Lung (tissue), 12 donors: ENCODE data around the gene CAPN9. TPM values are rescaled to one million over a fixed set of nuclear protein-coding genes. Genes with fewer than 3 reads are reported as not detected.

Source experiments
- ATAC-seq: fragments of 200-7000 bp; cut with Tn5 transposase; one replicate; pipeline ENCODE4 v1.9.1; 2020; ENCODE audit warnings: moderate number of reproducible peaks; ENCODE audit not compliant: insufficient read depth, low FRiP score
- DNase-seq, 3 donors: peaks; one replicate each; pipeline ENCODE4 v3.0.0-alpha.2; 2013 to 2017
- H3K27ac ChIP-seq, 2 donors: one replicate each; pipeline ENCODE4 v1.5.1; 2013; ENCODE audit warnings: mild to moderate bottlenecking in 2 of 2, moderate library complexity in 2 of 2, control low read depth in 1 of 2, inconsistent platforms in 1 of 2, low read depth in 1 of 2, low read length in 1 of 2
- H3K27me3 ChIP-seq, 3 donors: one replicate each; pipeline ENCODE4 v1.5.1; 2013; ENCODE audit warnings: low read length in 2 of 3; ENCODE audit not compliant: control insufficient read depth in 3 of 3, insufficient read depth in 3 of 3
- H3K36me3 ChIP-seq, 4 donors: one replicate each; pipeline ENCODE4 v1.5.1; 2013; ENCODE audit warnings: low read length in 4 of 4, mild to moderate bottlenecking in 1 of 4, moderate library complexity in 1 of 4; ENCODE audit not compliant: control insufficient read depth in 4 of 4, insufficient read depth in 4 of 4
- H3K4me1 ChIP-seq, 5 donors: one replicate each; pipeline ENCODE4 v1.5.1; 2013; ENCODE audit warnings: low read length in 5 of 5, mild to moderate bottlenecking in 2 of 5, moderate library complexity in 1 of 5; ENCODE audit not compliant: control insufficient read depth in 5 of 5, insufficient read depth in 5 of 5
- H3K4me3 ChIP-seq: one replicate; pipeline ENCODE4 v1.5.1; 2013; ENCODE audit warnings: mild to moderate bottlenecking, control low read depth, moderate library complexity
- H3K9ac ChIP-seq, 2 donors: one replicate each; pipeline ENCODE4 v1.5.1; 2013; ENCODE audit warnings: low read length in 2 of 2, control low read depth in 1 of 2; ENCODE audit not compliant: insufficient read depth in 1 of 2
- H3K9me3 ChIP-seq, 4 donors: one replicate each; pipeline ENCODE4 v1.5.1; 2013; ENCODE audit warnings: low read length in 3 of 4, mild to moderate bottlenecking in 1 of 4, moderate library complexity in 1 of 4; ENCODE audit not compliant: control insufficient read depth in 4 of 4, insufficient read depth in 3 of 4
- WGBS, 2 donors: extraction: QIAGEN DNeasy Blood & Tissue Kit; methylation state at CpG; one replicate each; pipeline ENCODE4 v1.1.7; 2013; 5-methylcytosine and 5-hydroxymethylcytosine counted together
- polyA plus RNA-seq, 2 donors: library from polyadenylated mRNA; stranded (reverse); fragments of 200-250 nt; gene quantifications; one replicate each; pipeline ENCODE4 v1.2.1, GENCODE V29; 2013
- total RNA-seq, 2 donors: library from RNA; depleted of rRNA in 1 of 2; stranded (reverse); fragments of >200 nt in 1 of 2; gene quantifications; one replicate each; pipeline ENCODE4 v1.2.1, GENCODE V29; 2014 to 2021
- TF ChIP-seq, protein P1 (sequence below): IDR thresholded peaks from 2 replicates; pipeline ENCODE4 v1.5.1; 2012; ENCODE audit warnings: mild to moderate bottlenecking; ENCODE audit errors: control extremely low read depth, extremely low read depth
- donor health status: control.
- donor health status: control.
- donor health status: Bipolar disorder and iron deficiency.
- donor health status: healthy.
- donor health status: DM: yes; HTN: yes; CAD: no.

The CAPN9 gene
- total and polyA plus RNA-seq, 4 donors, result 2.2 to 13.2 (median 7.6) TPM

DNA sequence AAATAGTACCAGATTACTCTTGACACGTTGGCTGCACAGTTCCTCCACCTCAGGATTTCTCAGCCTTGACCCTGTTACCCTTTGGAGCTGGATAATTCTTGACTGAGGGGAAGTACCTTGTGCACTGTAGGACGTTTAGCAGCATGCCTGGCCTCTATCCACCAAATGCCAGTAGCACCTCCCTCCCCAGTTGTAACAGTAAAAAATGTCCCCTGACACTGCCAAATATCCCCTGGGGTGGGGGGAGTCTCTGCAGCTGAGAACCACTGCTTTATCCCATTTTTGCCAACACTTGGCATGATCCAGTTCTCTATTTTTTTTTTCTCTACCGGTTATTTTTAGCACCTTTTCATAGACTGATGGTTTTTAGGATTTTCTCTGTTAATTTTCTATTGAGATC lies 87.1 kb downstream of the CAPN9 start:
- Histone ChIP-seq H3K27me3 (no peaks in the 10 kb centered on the region), H3K4me3 (no peak overlapping the region), H3K9ac (no peak overlapping the region), H3K4me1 (peaks cover 0 to 10% (median 2%) of the 10 kb centered on the region in 5 donors), H3K27ac (no peak overlapping the region), H3K9me3 (no peaks in the 10 kb centered on the region), H3K36me3 (peaks cover 5 to 10% (median 7%) of the 10 kb centered on the region in 4 donors)
- WGBS, 2 donors, result 40 to 54% methylated on average over 3 of the region's 3 CpGs
- DNase-seq (no peak), ATAC-seq (no peak)
- TF ChIP-seq, protein P1, sequence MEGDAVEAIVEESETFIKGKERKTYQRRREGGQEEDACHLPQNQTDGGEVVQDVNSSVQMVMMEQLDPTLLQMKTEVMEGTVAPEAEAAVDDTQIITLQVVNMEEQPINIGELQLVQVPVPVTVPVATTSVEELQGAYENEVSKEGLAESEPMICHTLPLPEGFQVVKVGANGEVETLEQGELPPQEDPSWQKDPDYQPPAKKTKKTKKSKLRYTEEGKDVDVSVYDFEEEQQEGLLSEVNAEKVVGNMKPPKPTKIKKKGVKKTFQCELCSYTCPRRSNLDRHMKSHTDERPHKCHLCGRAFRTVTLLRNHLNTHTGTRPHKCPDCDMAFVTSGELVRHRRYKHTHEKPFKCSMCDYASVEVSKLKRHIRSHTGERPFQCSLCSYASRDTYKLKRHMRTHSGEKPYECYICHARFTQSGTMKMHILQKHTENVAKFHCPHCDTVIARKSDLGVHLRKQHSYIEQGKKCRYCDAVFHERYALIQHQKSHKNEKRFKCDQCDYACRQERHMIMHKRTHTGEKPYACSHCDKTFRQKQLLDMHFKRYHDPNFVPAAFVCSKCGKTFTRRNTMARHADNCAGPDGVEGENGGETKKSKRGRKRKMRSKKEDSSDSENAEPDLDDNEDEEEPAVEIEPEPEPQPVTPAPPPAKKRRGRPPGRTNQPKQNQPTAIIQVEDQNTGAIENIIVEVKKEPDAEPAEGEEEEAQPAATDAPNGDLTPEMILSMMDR, result no peak

DNA sequence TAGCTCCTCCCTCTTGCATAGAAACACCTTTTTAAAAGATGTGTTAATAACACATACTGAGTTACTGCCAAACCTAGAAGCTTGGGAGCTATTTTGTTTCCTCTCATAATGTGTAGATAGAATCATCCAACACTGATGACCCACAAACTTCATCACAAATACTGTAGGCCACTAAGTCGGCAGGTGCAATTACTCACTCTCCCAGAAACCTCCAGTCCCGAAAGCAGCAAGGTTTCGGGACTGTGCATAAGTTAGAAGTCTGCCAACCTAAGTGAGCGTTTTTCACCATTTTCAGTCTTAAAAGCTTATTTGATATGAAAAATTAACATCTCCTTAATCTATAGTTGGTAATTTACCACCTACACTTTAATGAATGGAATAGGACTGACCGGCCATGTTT lies 89.2 kb downstream of the CAPN9 start:
- Histone ChIP-seq H3K4me1 (peaks cover 0 to 10% (median 2%) of the 10 kb centered on the region in 5 donors), H3K9me3 (no peaks in the 10 kb centered on the region), H3K27me3 (no peaks in the 10 kb centered on the region), H3K36me3 (peaks cover 9 to 13% (median 12%) of the 10 kb centered on the region in 4 donors), H3K4me3 (no peak overlapping the region), H3K27ac (no peak overlapping the region), H3K9ac (no peak overlapping the region)
- ATAC-seq (no peak), DNase-seq (no peak)
- WGBS, 2 donors, result 96 to 97% methylated on average over 5 of the region's 5 CpGs
- TF ChIP-seq, protein P1, result no peak

DNA sequence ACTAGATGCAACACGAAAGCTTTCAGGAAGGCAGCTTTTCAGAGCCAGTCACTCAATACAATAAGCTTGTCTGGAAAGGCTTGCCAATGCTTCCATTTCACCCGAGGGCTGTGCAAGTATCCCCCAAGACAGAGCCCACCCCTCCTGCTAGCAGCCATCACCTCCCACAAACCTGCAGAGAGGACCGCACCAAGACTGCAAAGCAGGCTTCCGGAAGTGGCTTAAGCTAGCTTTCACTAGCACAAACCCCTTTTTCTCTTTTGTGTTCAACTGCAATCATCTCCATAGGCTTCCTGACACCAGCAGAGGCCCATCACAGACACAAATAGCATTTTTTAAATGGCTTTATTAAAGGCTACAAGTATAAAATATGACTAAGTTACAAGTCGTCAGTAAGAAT lies 89.6 kb downstream of the CAPN9 start:
- Histone ChIP-seq H3K36me3 (peaks cover 12 to 15% (median 13%) of the 10 kb centered on the region in 4 donors), H3K9me3 (no peaks in the 10 kb centered on the region), H3K9ac (no peak overlapping the region), H3K27ac (no peak overlapping the region), H3K27me3 (no peaks in the 10 kb centered on the region), H3K4me1 (peaks cover 0 to 10% (median 2%) of the 10 kb centered on the region in 5 donors), H3K4me3 (no peak overlapping the region)
- TF ChIP-seq, protein P1, result no peak
- no peak for DNase-seq
- 90 to 94% methylated on average over 5 of the region's 5 CpGs for WGBS, 2 donors
- ATAC-seq, result no peak

DNA sequence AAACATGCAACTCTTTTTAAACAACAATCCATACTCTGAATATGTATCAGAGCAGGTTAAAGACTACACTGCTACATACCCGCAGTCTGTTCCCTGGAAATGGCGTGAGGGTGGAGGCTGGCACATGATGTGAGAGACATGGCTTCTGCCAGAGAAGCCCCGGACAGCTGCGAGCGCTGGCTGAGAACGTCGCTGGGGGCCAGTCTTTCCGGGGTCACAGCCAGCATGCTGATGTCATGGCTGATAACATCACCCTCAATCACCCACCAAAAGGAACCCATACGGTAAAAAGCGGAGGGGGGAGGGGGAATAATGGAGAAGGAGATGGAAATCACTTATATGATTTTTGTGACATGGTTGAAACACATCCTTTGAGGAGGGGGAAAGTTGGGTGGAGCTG lies 92.0 kb downstream of the CAPN9 start:
- H3K27me3 ChIP-seq, result no peaks in the 10 kb centered on the region
- no peak overlapping the region for H3K27ac ChIP-seq
- H3K4me3 ChIP-seq, result no peak overlapping the region

More for the DNA sequence above, 92.0 kb downstream of the CAPN9 start:
- ATAC-seq (no peak), DNase-seq (no peak)
- 87 to 88% methylated on average over 10 of the region's 10 CpGs for WGBS, 2 donors
- H3K4me1 ChIP-seq, result peaks cover 0 to 3% (median 2%) of the 10 kb centered on the region in 5 donors
- TF ChIP-seq, protein P1, result no peak
- H3K9me3 ChIP-seq, result no peaks in the 10 kb centered on the region
- no peak overlapping the region for H3K9ac ChIP-seq
- H3K36me3 ChIP-seq, result peaks cover 12 to 26% (median 23%) of the 10 kb centered on the region in 4 donors
